ENCODE measurements around the gene PRSS16.

The PRSS16 gene

DNA sequence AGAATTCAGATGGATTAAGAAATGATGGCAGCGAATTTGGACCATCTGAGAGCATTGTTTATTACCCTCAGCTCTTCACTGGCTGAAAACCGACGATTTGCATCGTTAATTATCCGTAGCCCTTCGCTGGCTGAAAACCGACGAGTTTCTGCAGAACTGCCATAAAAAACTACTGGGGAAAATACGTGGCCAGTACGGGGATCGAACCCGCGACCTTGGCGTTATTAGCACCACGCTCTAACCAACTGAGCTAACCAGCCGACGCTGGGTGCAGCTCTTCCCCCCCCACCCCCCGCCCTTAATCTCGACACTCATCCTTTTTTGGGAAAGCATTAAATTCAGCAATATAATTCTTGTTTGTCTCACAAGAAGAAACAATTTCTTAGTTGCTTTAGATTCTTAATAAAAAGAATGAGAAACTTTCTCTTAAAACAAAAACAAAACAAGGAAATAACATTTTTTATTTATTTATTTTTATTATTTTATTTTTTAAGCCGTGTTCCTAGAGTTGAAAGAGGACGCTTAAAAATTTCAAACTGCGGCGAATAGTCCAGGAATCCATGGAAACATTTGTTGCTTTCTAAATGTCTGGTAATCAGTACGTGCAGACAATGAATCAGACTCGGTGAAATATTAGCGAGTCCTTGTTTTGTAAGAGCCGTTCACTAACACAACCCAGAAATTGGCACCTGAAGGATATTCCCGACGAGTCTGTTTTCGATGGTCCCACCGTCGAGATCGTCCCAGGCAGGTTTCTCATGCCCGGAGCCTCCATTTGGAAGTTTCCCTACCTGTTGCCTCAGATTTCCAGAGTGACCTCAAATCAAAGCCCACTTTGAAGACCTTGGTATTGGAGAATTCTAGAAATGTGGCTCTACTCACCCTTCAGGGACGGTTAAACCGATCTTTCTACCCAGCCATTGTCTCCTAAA, 27.8 kb downstream of the PRSS16 start:
- peaks cover 2% of the 10 kb centered on the region for H3K4me1 ChIP-seq (ENCODE audit: control insufficient read depth, insufficient read depth, low read length)
- H3K9ac ChIP-seq (ENCODE audit: low read depth, low read length), result peak overlapping the region; percentile 16
- peak overlapping the region; percentile 58 for H3K4me3 ChIP-seq (ENCODE audit: low read depth, low read length)
- no peaks in the 10 kb centered on the region for H3K36me3 ChIP-seq (ENCODE audit: control insufficient read depth, insufficient read depth, low read length)
- H3K27me3 ChIP-seq (ENCODE audit: control insufficient read depth, insufficient read depth, low read length), result peaks cover 31% of the 10 kb centered on the region
- H3K9me3 ChIP-seq (ENCODE audit: control insufficient read depth, insufficient read depth, low read length), result no peaks in the 10 kb centered on the region

GRCh38 chr6:27279513-27280063, 32.1 kb downstream of the PRSS16 start:
- Histone ChIP-seq H3K9ac (ENCODE audit: low read depth, low read length) (peak overlapping the region; percentile 70), H3K27me3 (ENCODE audit: control insufficient read depth, insufficient read depth, low read length) (peaks cover 32% of the 10 kb centered on the region), H3K4me3 (ENCODE audit: low read depth, low read length) (peak overlapping the region; percentile 71), H3K9me3 (ENCODE audit: control insufficient read depth, insufficient read depth, low read length) (no peaks in the 10 kb centered on the region), H3K36me3 (ENCODE audit: control insufficient read depth, insufficient read depth, low read length) (no peaks in the 10 kb centered on the region), H3K4me1 (ENCODE audit: control insufficient read depth, insufficient read depth, low read length) (peaks cover 2% of the 10 kb centered on the region)

DNA sequence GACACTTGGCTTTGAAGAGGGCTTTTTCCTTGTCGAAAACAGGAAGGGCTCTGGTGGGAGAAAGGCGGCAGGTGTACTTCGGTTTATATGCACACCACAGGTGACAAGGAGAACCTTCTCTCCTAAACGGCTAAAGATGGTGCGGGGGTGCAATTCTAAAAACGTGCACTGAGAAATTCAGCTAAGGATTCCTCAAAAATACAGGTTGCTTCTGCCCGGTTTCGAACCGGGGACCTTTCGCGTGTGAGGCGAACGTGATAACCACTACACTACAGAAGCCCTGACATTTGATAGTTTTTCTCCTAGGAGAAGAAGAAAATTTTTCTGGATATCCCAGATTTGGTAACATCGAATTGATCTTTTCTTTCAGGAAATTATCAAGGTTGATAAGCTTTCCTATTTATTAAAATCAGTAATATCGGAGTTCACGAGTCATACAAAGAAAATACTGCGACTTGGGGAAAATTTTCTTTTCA, 32.6 kb downstream of the PRSS16 start:
- Histone ChIP-seq H3K9me3 (ENCODE audit: control insufficient read depth, insufficient read depth, low read length) (no peaks in the 10 kb centered on the region), H3K9ac (ENCODE audit: low read depth, low read length) (peak overlapping the region; percentile 70), H3K4me3 (ENCODE audit: low read depth, low read length) (peak overlapping the region; percentile 71), H3K36me3 (ENCODE audit: control insufficient read depth, insufficient read depth, low read length) (no peaks in the 10 kb centered on the region), H3K27me3 (ENCODE audit: control insufficient read depth, insufficient read depth, low read length) (peaks cover 32% of the 10 kb centered on the region), H3K4me1 (ENCODE audit: control insufficient read depth, insufficient read depth, low read length) (peaks cover 2% of the 10 kb centered on the region)

DNA sequence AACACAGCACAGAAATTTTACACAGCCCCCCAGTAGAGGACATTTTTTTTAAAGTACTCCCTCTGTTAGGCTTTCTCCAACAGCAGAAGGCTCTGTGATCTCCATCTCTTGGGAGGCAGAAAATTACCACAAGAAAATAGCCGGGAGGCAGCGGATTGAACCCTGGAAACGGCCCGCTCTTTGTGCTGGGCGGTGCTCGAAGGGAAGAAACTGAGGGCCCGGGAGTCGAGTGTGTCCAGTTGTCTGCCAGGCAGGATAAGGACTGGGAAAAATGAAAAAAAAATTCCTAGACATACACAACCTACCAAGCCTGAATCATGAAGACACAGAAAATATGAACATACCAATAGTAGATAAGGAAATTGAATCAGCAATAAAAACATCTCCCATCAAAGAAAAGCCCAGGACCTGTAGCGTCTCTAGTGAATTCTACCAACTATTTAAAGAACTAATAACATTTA, 33.1 kb downstream of the PRSS16 start:
- H3K9ac ChIP-seq (ENCODE audit: low read depth, low read length), result no peak overlapping the region
- no peaks in the 10 kb centered on the region for H3K36me3 ChIP-seq (ENCODE audit: control insufficient read depth, insufficient read depth, low read length)
- H3K27me3 ChIP-seq (ENCODE audit: control insufficient read depth, insufficient read depth, low read length), result peaks cover 34% of the 10 kb centered on the region
- no peaks in the 10 kb centered on the region for H3K9me3 ChIP-seq (ENCODE audit: control insufficient read depth, insufficient read depth, low read length)
- peak overlapping the region; percentile 71 for H3K4me3 ChIP-seq (ENCODE audit: low read depth, low read length)
- peaks cover 2% of the 10 kb centered on the region for H3K4me1 ChIP-seq (ENCODE audit: control insufficient read depth, insufficient read depth, low read length)

GRCh38 chr6:27281105-27281539, 33.6 kb downstream of the PRSS16 start:
- no peak overlapping the region for H3K9ac ChIP-seq (ENCODE audit: low read depth, low read length)
- peaks cover 2% of the 10 kb centered on the region for H3K4me1 ChIP-seq (ENCODE audit: control insufficient read depth, insufficient read depth, low read length)
- H3K4me3 ChIP-seq (ENCODE audit: low read depth, low read length), result peak overlapping the region; percentile 71
- peaks cover 33% of the 10 kb centered on the region for H3K27me3 ChIP-seq (ENCODE audit: control insufficient read depth, insufficient read depth, low read length)
- H3K9me3 ChIP-seq (ENCODE audit: control insufficient read depth, insufficient read depth, low read length), result no peaks in the 10 kb centered on the region
- no peaks in the 10 kb centered on the region for H3K36me3 ChIP-seq (ENCODE audit: control insufficient read depth, insufficient read depth, low read length)

GRCh38 chr6:27281569-27281968, 34.1 kb downstream of the PRSS16 start:
- Histone ChIP-seq H3K4me3 (ENCODE audit: low read depth, low read length) (peak overlapping the region; percentile 71), H3K9ac (ENCODE audit: low read depth, low read length) (no peak overlapping the region), H3K36me3 (ENCODE audit: control insufficient read depth, insufficient read depth, low read length) (no peaks in the 10 kb centered on the region), H3K4me1 (ENCODE audit: control insufficient read depth, insufficient read depth, low read length) (peaks cover 2% of the 10 kb centered on the region), H3K9me3 (ENCODE audit: control insufficient read depth, insufficient read depth, low read length) (no peaks in the 10 kb centered on the region), H3K27me3 (ENCODE audit: control insufficient read depth, insufficient read depth, low read length) (peaks cover 35% of the 10 kb centered on the region)

- Histone ChIP-seq H3K27me3 (ENCODE audit: control insufficient read depth, insufficient read depth, low read length) (peaks cover 41% of the 10 kb centered on the region), H3K4me3 (ENCODE audit: low read depth, low read length) (no peak overlapping the region)
Measured at GRCh38 chr6:27283279-27283678, 35.8 kb downstream of the PRSS16 start.

DNA sequence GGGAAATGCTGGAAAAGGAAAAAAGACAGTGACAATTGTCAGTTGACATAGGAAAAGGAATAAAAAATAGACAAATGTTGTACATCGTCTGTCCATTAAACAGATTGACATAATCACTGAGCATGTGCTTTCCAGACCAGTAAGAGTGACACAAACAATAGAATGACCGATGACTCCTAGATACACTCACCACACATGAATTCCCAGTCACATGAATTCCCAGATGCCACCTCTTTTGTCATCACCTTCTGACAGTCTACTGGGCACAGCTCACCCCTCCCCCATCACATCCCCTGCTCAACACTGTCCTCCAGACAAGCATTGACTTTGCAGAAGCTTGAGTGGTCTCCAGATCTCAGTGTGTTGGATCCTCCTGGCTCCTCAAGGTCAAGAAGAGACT, 38.6 kb downstream of the PRSS16 start:
- H3K36me3 ChIP-seq (ENCODE audit: control insufficient read depth, insufficient read depth, low read length), result no peaks in the 10 kb centered on the region

More at GRCh38 chr6:27283279-27283678, 35.8 kb downstream of the PRSS16 start:
- Histone ChIP-seq H3K9me3 (ENCODE audit: control insufficient read depth, insufficient read depth, low read length) (no peaks in the 10 kb centered on the region), H3K36me3 (ENCODE audit: control insufficient read depth, insufficient read depth, low read length) (no peaks in the 10 kb centered on the region), H3K9ac (ENCODE audit: low read depth, low read length) (no peak overlapping the region), H3K4me1 (ENCODE audit: control insufficient read depth, insufficient read depth, low read length) (peaks cover 5% of the 10 kb centered on the region)

DNA sequence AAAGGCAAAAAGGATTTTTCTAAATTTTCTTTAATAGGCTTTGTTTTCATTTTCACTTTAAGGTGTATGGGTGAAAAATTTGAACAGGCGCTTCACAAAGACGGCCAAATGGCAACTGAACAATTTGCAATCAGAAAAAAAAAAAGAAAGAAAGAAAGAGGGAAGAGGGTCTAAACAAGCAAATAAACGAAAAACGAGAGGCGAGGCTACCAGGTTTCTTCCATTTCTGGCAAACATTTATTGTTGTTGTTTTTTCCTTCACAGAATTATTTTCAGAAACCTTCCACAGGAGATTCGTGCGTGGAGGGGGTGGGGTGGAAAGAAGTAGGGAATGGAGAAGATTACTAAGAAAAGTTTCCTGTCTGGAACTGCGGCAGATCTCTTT, 40.2 kb downstream of the PRSS16 start:
- peak overlapping the region; percentile 67 for H3K4me3 ChIP-seq (ENCODE audit: low read depth, low read length)
- H3K27me3 ChIP-seq (ENCODE audit: control insufficient read depth, insufficient read depth, low read length), result peaks cover 76% of the 10 kb centered on the region
- no peaks in the 10 kb centered on the region for H3K9me3 ChIP-seq (ENCODE audit: control insufficient read depth, insufficient read depth, low read length)
- no peak overlapping the region for H3K9ac ChIP-seq (ENCODE audit: low read depth, low read length)
- no peaks in the 10 kb centered on the region for H3K36me3 ChIP-seq (ENCODE audit: control insufficient read depth, insufficient read depth, low read length)
- peaks cover 3% of the 10 kb centered on the region for H3K4me1 ChIP-seq (ENCODE audit: control insufficient read depth, insufficient read depth, low read length)

More for the DNA sequence above, 38.6 kb downstream of the PRSS16 start:
- Histone ChIP-seq H3K4me1 (ENCODE audit: control insufficient read depth, insufficient read depth, low read length) (peaks cover 3% of the 10 kb centered on the region), H3K27me3 (ENCODE audit: control insufficient read depth, insufficient read depth, low read length) (peaks cover 60% of the 10 kb centered on the region), H3K4me3 (ENCODE audit: low read depth, low read length) (no peak overlapping the region), H3K9me3 (ENCODE audit: control insufficient read depth, insufficient read depth, low read length) (no peaks in the 10 kb centered on the region), H3K9ac (ENCODE audit: low read depth, low read length) (no peak overlapping the region)

DNA sequence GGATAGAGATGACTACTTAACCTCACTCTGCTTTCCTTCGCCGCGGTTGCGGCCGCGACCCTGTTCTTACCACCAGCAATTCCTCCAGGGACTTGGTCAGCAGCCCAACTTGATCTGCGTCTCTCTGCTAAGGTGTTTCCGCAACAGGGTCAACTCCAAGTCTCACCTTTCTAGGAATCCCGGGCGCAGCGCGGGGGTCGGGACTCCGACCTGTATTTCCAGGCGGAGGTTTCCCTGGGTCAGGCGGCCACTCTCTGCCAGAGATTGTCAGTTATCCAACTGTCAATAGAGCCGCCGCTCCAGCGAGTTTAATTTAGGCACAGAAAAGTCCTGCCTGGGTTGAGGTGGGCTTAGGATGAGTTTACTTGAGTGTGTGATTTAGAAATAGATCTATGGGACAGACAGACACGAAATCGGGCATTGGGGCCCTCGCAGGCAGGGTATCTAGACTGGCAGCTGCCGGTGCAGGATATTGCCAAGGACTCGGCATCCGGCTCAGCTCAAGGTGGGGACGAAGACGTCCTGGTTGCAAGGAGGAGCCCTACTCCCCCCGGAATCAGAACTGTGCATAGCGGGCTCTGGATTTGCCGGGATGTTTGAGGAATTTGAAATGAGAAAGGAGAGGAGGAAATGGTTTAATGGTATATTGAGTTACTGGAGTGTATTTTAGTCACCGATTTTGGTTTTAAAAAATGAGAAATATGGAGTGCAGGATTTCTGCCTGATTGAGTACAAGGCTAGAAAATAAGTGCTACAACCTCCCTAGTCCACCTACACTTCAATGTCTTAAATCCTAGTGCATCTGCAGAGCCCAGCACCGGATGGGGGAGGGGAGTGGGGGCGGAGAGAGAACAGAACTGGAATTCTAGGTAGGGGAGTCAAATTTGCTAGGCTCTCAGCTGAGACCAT, 40.9 kb downstream of the PRSS16 start:
- Histone ChIP-seq H3K4me3 (ENCODE audit: low read depth, low read length) (peak overlapping the region; percentile 67), H3K4me1 (ENCODE audit: control insufficient read depth, insufficient read depth, low read length) (peaks cover 6% of the 10 kb centered on the region), H3K9ac (ENCODE audit: low read depth, low read length) (no peak overlapping the region), H3K9me3 (ENCODE audit: control insufficient read depth, insufficient read depth, low read length) (no peaks in the 10 kb centered on the region), H3K27me3 (ENCODE audit: control insufficient read depth, insufficient read depth, low read length) (peaks cover 78% of the 10 kb centered on the region), H3K36me3 (ENCODE audit: control insufficient read depth, insufficient read depth, low read length) (no peaks in the 10 kb centered on the region)
